Neural progenitor cell (in vitro differentiated cells): ENCODE results near the gene EP400. TPM values are rescaled to one million over a fixed set of nuclear protein-coding genes. Genes with fewer than 3 reads are reported as not detected.
A peak's percentile ranks its signal among the peaks of the same experiment; 100 is the strongest.
"Not testable (repeated sequence)": the region's sequence is repeated elsewhere in the genome, so short reads cannot be mapped to it uniquely, and the experiment has no call there.

Experiments
- DNase-seq: peaks from one replicate; pipeline ENCODE4 v3.0.0-alpha.2; 2016; ENCODE audit warnings: low spot score
- H2AFZ ChIP-seq: fragments of 200-600 bp; sonication (generic); replicated peaks from 2 replicates; pipeline ENCODE4 v1.6.1; 2016; ENCODE audit warnings: antibody characterized with exemption
- H3F3A ChIP-seq: fragments of 200-600 bp; sonication (generic); 2 replicates; pipeline ENCODE4 v1.6.1; 2016; ENCODE audit warnings: antibody characterized with exemption, low read depth
- H3K27ac ChIP-seq: fragments of 200-600 bp; sonication (generic); 2 replicates; pipeline ENCODE4 v1.5.1; 2016; ENCODE audit warnings: mild to moderate bottlenecking
- H3K27me3 ChIP-seq: fragments of 200-600 bp; sonication (generic); 2 replicates; pipeline ENCODE4 v1.6.1; 2016; ENCODE audit warnings: mild to moderate bottlenecking, moderate library complexity
- H3K36me3 ChIP-seq: fragments of 200-600 bp; sonication (generic); 2 replicates; pipeline ENCODE4 v1.5.1; 2016
- H3K4me1 ChIP-seq: fragments of 200-600 bp; sonication (generic); 2 replicates; pipeline ENCODE4 v1.6.1; 2016; ENCODE audit warnings: mixed run types
- H3K4me2 ChIP-seq: fragments of 200-600 bp; sonication (generic); 2 replicates; pipeline ENCODE4 v1.6.1; 2016
- H3K4me3 ChIP-seq: fragments of 200-600 bp; sonication (generic); 2 replicates; pipeline ENCODE4 v1.5.1; 2016
- H3K79me2 ChIP-seq: fragments of 200-600 bp; sonication (generic); 2 replicates; pipeline ENCODE4 v1.6.1; 2016; ENCODE audit warnings: low read depth
- H3K9ac ChIP-seq: fragments of 200-600 bp; sonication (generic); 2 replicates; pipeline ENCODE4 v1.6.1; 2016
- H3K9me3 ChIP-seq: fragments of 200-600 bp; sonication (generic); 2 replicates; pipeline ENCODE4 v1.5.1; 2016; ENCODE audit warnings: low read depth
- H4K20me1 ChIP-seq: fragments of 200-600 bp; sonication (generic); 2 replicates; pipeline ENCODE4 v1.6.1; 2016; ENCODE audit warnings: low read depth
- H3K27ac Mint-ChIP-seq: 3 replicates; pipeline ENCODE4 v1.8.0; 2021; ENCODE audit warnings: mixed read lengths
- H3K27me3 Mint-ChIP-seq: 2 replicates; pipeline ENCODE4 v1.8.0; 2022; ENCODE audit warnings: low read depth, mild to moderate bottlenecking, inconsistent platforms, moderate library complexity, mixed read lengths; ENCODE audit not compliant: insufficient read depth
- H3K36me3 Mint-ChIP-seq: 3 replicates; pipeline ENCODE4 v1.8.0; 2021; ENCODE audit warnings: mixed read lengths
- H3K4me1 Mint-ChIP-seq: 3 replicates; pipeline ENCODE4 v1.8.0; 2021; ENCODE audit warnings: mixed read lengths
- H3K4me3 Mint-ChIP-seq: 3 replicates; pipeline ENCODE4 v1.8.0; 2021; ENCODE audit warnings: mild to moderate bottlenecking, moderate library complexity, mixed read lengths
- H3K9me3 Mint-ChIP-seq: 3 replicates; pipeline ENCODE4 v1.8.0; 2020; ENCODE audit warnings: mixed read lengths
- CTCF ChIP-seq: fragments of 200-600 bp; sonication (generic); IDR thresholded peaks from 2 replicates; pipeline ENCODE4 v1.5.1; 2017; ENCODE audit warnings: antibody characterized with exemption, mild to moderate bottlenecking
- EZH2 ChIP-seq: fragments of 200-600 bp; sonication (generic); IDR thresholded peaks from 2 replicates; pipeline ENCODE4 v1.6.1; 2017; ENCODE audit warnings: antibody characterized with exemption, mild to moderate bottlenecking, moderate library complexity
- EZH2phosphoT487 ChIP-seq: fragments of 200-600 bp; sonication (generic); IDR thresholded peaks from 2 replicates; pipeline ENCODE4 v1.6.1; 2017; ENCODE audit warnings: antibody characterized with exemption
- total RNA-seq: library from RNA; depleted of rRNA; stranded (reverse); fragments of >200 nt; gene quantifications from 2 replicates; pipeline ENCODE4 v1.2.3, GENCODE V29; 2015; ENCODE audit warnings: low replicate concordance

Gene EP400
- total RNA-seq, 1 donor from 2014 or later = 16.3 TPM

- H3K4me1 ChIP-seq, H3K27ac Mint-ChIP-seq, H3K27me3 ChIP-seq, H4K20me1 ChIP-seq, H3K36me3 ChIP-seq, H3K9me3 Mint-ChIP-seq, H3K4me2 ChIP-seq, H3K4me3 Mint-ChIP-seq, H3K9ac ChIP-seq, H3F3A ChIP-seq, H3K27ac ChIP-seq, H3K4me3 ChIP-seq, H2AFZ ChIP-seq, H3K9me3 ChIP-seq, H3K79me2 ChIP-seq, H3K27me3 Mint-ChIP-seq: not testable (repeated sequence)
- DNase-seq = peak; percentile 25
- Mint-ChIP-seq H3K36me3 (peaks cover 56% of the 10 kb centered on the region), H3K4me1 (peaks cover 19% of the 10 kb centered on the region)
- TF ChIP-seq CTCF = peak; percentile 40
Measured at GRCh38 chr12:132051718-132052117, 102.0 kb downstream of the EP400 start.

DNA sequence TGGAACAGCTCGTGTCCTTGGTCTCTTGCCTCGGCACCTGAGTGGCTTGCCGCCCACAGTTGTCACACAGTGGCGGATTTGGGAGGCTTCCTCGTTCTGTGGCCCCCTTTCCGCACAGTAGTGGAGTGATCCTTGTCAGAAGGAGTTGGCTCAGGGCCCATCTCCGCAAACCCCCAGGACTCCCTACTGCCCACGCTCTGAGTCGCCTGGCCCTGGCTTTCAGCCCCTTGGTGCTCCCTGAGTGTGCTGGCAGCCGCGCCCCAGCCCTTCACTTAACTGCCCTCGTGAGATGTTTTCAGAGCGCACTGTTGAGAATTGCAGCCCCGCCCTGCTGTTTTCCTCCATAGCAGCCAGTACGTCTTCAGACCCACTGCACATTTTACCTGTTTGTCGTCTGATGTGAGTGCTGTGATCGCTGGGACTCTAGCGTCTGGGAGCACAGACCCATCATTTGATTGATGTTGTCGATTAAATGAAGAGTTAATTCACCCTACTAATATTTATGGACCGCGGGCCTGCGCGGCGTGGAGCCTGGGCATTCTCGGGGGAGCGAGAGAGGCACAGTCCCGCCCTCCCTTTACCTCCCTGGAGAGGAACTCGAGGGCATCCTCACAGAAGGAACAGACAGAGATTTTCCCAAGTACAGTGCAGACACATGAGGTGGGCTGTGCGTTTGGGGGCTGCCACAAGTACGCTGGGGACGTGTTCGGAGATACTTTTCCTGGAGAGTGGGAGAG is 102.6 kb downstream of the EP400 start:
- Histone ChIP-seq H3K4me2 (no peak overlapping the region), H3K4me3 (no peak overlapping the region), H3K27me3 (no peaks in the 10 kb centered on the region), H2AFZ (no peak overlapping the region), H3K9me3 (no peaks in the 10 kb centered on the region), H3K27ac (no peak overlapping the region), H3K36me3 (peaks cover 8% of the 10 kb centered on the region), H3K4me1 (no peaks in the 10 kb centered on the region), H4K20me1 (no peaks in the 10 kb centered on the region), H3K9ac (no peak overlapping the region), H3F3A (no peaks in the 10 kb centered on the region), H3K79me2 (no peaks in the 10 kb centered on the region)
- H3K4me1 Mint-ChIP-seq = peaks cover 13% of the 10 kb centered on the region
- no peak for DNase-seq
- TF ChIP-seq EZH2 = no peak
- no peak for TF ChIP-seq CTCF
- no peak for TF ChIP-seq EZH2phosphoT487
- H3K27ac Mint-ChIP-seq = no peak overlapping the region
- peaks cover 51% of the 10 kb centered on the region for H3K36me3 Mint-ChIP-seq
- H3K4me3 Mint-ChIP-seq = no peak overlapping the region
- H3K9me3 Mint-ChIP-seq = peaks cover 3% of the 10 kb centered on the region
- peaks cover 4% of the 10 kb centered on the region for H3K27me3 Mint-ChIP-seq

- DNase-seq = no peak
- Histone ChIP-seq H4K20me1 (no peaks in the 10 kb centered on the region), H3K9me3 (no peaks in the 10 kb centered on the region), H2AFZ (no peak overlapping the region), H3K4me3 (no peak overlapping the region), H3K27ac (no peak overlapping the region), H3K4me2 (no peak overlapping the region), H3K36me3 (peaks cover 8% of the 10 kb centered on the region), H3K27me3 (no peaks in the 10 kb centered on the region), H3K79me2 (no peaks in the 10 kb centered on the region), H3F3A (no peaks in the 10 kb centered on the region), H3K9ac (no peak overlapping the region), H3K4me1 (no peaks in the 10 kb centered on the region)
- TF ChIP-seq CTCF (no peak), EZH2phosphoT487 (no peak), EZH2 (no peak)
- Mint-ChIP-seq H3K27me3 (peaks cover 4% of the 10 kb centered on the region), H3K9me3 (peaks cover 3% of the 10 kb centered on the region), H3K36me3 (peaks cover 49% of the 10 kb centered on the region), H3K27ac (no peak overlapping the region), H3K4me3 (no peak overlapping the region), H3K4me1 (peaks cover 3% of the 10 kb centered on the region)
Measured at GRCh38 chr12:132053338-132054330, 103.9 kb downstream of the EP400 start.
